HepG2 (cell line): ENCODE data around the gene TEX19. TPM values are rescaled to one million over a fixed set of nuclear protein-coding genes. Genes with fewer than 3 reads are reported as not detected.

ENCODE experiments used
- E2F5 ChIP-seq: sonication (generic); formaldehyde crosslinking; conservative IDR thresholded peaks from 2 replicates; pipeline ENCODE4 v1.4.0; 2020; ENCODE audit warnings: missing genetic modification reagents
- HCFC1 ChIP-seq: fragments of 150-350 bp; IDR thresholded peaks from 2 replicates; pipeline ENCODE4 v1.6.1; 2014; ENCODE audit warnings: low read depth, low read length
- LCORL ChIP-seq, 2 experiments: fragments of 450-650 bp in 1 of 2; sonication (generic) in 1 of 2; formaldehyde crosslinking in 1 of 2; IDR thresholded peaks; 2 replicates each; pipeline versions ENCODE4 v1.5.0 to v1.6.1; 2017 to 2020; ENCODE audit warnings: antibody characterized with exemption in 1 of 2, missing genetic modification reagents in 1 of 2
- RAD51 ChIP-seq: fragments of 450-650 bp; IDR thresholded peaks from 2 replicates; pipeline ENCODE4 v1.6.1; 2016; ENCODE audit warnings: borderline replicate concordance
- RNF2 ChIP-seq: fragments of 450-650 bp; conservative IDR thresholded peaks from 2 replicates; pipeline ENCODE4 v1.6.1; 2016; ENCODE audit warnings: low read depth
- TEAD2 ChIP-seq: sonication (generic); formaldehyde crosslinking; IDR thresholded peaks from 2 replicates; pipeline ENCODE4 v1.9.0; 2021; ENCODE audit warnings: missing genetic modification reagents
- YY1 ChIP-seq: IDR thresholded peaks from 2 replicates; pipeline ENCODE4 v1.6.1; 2011; ENCODE audit warnings: low read length, low read depth, moderate library complexity, mild to moderate bottlenecking; ENCODE audit not compliant: insufficient read depth, insufficient replicate concordance
- ZFP1 ChIP-seq: IDR thresholded peaks from 2 replicates; pipeline ENCODE4 v1.6.1; 2016
- ZNF235 ChIP-seq: sonication (generic); formaldehyde crosslinking; IDR thresholded peaks from 2 replicates; pipeline ENCODE4 v1.8.1; 2023; ENCODE audit warnings: mild to moderate bottlenecking, missing genetic modification reagents, borderline replicate concordance
- ZNF317 ChIP-seq: sonication (generic); formaldehyde crosslinking; IDR thresholded peaks from 2 replicates; pipeline ENCODE4 v1.5.0; 2020; ENCODE audit warnings: mild to moderate bottlenecking, missing genetic modification reagents
- ZNF839 ChIP-seq: sonication (generic); formaldehyde crosslinking; IDR thresholded peaks from 2 replicates; pipeline ENCODE4 v1.4.0; 2020; ENCODE audit warnings: missing genetic modification reagents, mild to moderate bottlenecking, borderline replicate concordance
- polyA plus RNA-seq, 8 experiments: library from polyadenylated mRNA; depleted of rRNA in 3 of 8; stranded (reverse) in 7 of 8; unstranded in 1 of 8; fragments of >200 nt; fragmentation: Illumina TruSeq in 4 of 8; extraction: Trizol in 4 of 8; gene quantifications; 2 replicates each; pipeline versions ENCODE4 v1.2.1 to v1.2.3, GENCODE V29; 2011 to 2016; ENCODE audit warnings: low read depth in 4 of 8, missing spikeins in 1 of 8, mixed read lengths in 1 of 8; ENCODE audit not compliant: insufficient read depth in 1 of 8
- total RNA-seq, 5 experiments: library from RNA; depleted of rRNA; stranded (reverse); fragments of >200 nt; fragmentation: Illumina TruSeq; extraction: Trizol; gene quantifications; 2 replicates each; pipeline ENCODE4 v1.2.3, GENCODE V29; 2016; ENCODE audit warnings: low read depth in 1 of 5
- TF ChIP-seq, protein P1 (sequence below): sonication (generic); formaldehyde crosslinking; IDR thresholded peaks from 2 replicates; pipeline ENCODE4 v1.4.0; 2020; ENCODE audit warnings: missing genetic modification reagents
- TF ChIP-seq, protein P2 (sequence below), 2 experiments: fragments of 450-650 bp in 1 of 2; sonication (generic) in 1 of 2; formaldehyde crosslinking in 1 of 2; IDR thresholded peaks; 2 replicates each; pipeline versions ENCODE4 v1.6.1 to v1.8.0; 2016 to 2022; ENCODE audit warnings: antibody characterized with exemption in 1 of 2, mild to moderate bottlenecking in 1 of 2, missing genetic modification reagents in 1 of 2

TEX19 gene
- total and polyA plus RNA-seq, 2 of the 13 experiments (the other 11 are each of a cell fraction or from before 2014, with no cell fraction given), result 1.3 to 6.0 TPM

DNA sequence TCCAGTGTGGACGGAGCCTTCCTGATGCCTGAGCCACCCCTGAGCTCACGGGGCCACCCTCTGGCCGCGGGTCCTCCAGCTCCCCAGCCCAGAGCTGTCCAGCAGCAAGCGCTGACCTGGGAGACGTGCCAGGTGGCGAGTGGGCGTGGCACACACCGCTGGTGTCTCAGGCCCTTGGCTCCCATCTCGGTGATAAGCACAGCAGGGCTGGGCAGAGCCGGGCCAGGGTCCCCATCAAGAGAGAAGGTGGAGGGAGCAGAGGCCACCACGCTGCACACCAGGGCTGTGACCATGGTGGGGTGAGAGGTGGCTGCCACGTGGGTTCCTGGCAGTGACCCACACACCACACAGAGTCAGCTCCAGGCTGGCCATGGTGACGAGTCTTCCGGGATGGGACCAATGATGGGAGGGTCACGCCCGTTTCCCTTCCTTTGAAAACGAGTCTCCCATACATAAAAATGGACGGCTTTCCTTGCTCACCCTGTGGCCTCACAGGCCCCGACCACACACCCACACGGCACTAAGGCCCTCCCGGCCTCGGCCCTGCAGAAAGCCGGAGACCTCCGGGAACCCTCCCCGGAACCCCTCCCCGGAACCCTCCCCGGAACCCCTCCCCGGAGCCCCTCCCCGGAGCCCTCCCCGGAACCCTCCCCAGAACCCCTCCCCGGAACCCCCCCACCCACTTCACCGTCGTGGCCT, 29.3 kb downstream of the TEX19 start (continued):
- TF ChIP-seq, protein P1, sequence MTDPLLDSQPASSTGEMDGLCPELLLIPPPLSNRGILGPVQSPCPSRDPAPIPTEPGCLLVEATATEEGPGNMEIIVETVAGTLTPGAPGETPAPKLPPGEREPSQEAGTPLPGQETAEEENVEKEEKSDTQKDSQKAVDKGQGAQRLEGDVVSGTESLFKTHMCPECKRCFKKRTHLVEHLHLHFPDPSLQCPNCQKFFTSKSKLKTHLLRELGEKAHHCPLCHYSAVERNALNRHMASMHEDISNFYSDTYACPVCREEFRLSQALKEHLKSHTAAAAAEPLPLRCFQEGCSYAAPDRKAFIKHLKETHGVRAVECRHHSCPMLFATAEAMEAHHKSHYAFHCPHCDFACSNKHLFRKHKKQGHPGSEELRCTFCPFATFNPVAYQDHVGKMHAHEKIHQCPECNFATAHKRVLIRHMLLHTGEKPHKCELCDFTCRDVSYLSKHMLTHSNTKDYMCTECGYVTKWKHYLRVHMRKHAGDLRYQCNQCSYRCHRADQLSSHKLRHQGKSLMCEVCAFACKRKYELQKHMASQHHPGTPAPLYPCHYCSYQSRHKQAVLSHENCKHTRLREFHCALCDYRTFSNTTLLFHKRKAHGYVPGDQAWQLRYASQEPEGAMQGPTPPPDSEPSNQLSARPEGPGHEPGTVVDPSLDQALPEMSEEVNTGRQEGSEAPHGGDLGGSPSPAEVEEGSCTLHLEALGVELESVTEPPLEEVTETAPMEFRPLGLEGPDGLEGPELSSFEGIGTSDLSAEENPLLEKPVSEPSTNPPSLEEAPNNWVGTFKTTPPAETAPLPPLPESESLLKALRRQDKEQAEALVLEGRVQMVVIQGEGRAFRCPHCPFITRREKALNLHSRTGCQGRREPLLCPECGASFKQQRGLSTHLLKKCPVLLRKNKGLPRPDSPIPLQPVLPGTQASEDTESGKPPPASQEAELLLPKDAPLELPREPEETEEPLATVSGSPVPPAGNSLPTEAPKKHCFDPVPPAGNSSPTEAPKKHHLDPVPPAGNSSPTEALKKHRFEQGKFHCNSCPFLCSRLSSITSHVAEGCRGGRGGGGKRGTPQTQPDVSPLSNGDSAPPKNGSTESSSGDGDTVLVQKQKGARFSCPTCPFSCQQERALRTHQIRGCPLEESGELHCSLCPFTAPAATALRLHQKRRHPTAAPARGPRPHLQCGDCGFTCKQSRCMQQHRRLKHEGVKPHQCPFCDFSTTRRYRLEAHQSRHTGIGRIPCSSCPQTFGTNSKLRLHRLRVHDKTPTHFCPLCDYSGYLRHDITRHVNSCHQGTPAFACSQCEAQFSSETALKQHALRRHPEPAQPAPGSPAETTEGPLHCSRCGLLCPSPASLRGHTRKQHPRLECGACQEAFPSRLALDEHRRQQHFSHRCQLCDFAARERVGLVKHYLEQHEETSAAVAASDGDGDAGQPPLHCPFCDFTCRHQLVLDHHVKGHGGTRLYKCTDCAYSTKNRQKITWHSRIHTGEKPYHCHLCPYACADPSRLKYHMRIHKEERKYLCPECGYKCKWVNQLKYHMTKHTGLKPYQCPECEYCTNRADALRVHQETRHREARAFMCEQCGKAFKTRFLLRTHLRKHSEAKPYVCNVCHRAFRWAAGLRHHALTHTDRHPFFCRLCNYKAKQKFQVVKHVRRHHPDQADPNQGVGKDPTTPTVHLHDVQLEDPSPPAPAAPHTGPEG (CRISPR knock-in tag), result no peak
- TF ChIP-seq RAD51 (no peak), RNF2 (no peak; the same call in 1 of the 2 replicates), ZNF839 (CRISPR knock-in tag) (no peak), LCORL (IDR thresholded peaks at IDR 0.05) (no peak), LCORL (CRISPR knock-in tag; IDR thresholded peaks at IDR 0.05) (no peak), TEAD2 (CRISPR knock-in tag) (no peak), E2F5 (no peak), YY1 (no peak), ZFP1 (CRISPR knock-in tag) (no peak), HCFC1 (no peak), ZNF317 (CRISPR knock-in tag) (0 out of 2 replicates have a peak, but pooled peaks have one; percentile 13), ZNF235 (no peak)
- TF ChIP-seq, protein P2, sequence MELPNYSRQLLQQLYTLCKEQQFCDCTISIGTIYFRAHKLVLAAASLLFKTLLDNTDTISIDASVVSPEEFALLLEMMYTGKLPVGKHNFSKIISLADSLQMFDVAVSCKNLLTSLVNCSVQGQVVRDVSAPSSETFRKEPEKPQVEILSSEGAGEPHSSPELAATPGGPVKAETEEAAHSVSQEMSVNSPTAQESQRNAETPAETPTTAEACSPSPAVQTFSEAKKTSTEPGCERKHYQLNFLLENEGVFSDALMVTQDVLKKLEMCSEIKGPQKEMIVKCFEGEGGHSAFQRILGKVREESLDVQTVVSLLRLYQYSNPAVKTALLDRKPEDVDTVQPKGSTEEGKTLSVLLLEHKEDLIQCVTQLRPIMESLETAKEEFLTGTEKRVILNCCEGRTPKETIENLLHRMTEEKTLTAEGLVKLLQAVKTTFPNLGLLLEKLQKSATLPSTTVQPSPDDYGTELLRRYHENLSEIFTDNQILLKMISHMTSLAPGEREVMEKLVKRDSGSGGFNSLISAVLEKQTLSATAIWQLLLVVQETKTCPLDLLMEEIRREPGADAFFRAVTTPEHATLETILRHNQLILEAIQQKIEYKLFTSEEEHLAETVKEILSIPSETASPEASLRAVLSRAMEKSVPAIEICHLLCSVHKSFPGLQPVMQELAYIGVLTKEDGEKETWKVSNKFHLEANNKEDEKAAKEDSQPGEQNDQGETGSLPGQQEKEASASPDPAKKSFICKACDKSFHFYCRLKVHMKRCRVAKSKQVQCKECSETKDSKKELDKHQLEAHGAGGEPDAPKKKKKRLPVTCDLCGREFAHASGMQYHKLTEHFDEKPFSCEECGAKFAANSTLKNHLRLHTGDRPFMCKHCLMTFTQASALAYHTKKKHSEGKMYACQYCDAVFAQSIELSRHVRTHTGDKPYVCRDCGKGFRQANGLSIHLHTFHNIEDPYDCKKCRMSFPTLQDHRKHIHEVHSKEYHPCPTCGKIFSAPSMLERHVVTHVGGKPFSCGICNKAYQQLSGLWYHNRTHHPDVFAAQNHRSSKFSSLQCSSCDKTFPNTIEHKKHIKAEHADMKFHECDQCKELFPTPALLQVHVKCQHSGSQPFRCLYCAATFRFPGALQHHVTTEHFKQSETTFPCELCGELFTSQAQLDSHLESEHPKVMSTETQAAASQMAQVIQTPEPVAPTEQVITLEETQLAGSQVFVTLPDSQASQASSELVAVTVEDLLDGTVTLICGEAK (IDR thresholded peaks at IDR 0.05), result no peak
- TF ChIP-seq, protein P2 (CRISPR knock-in tag; IDR thresholded peaks at IDR 0.05), result no peak
